GM12801 (cell line): ENCODE results near the gene TSTD2.

Experiments used
- TF ChIP-seq, protein P1 (sequence below): IDR thresholded peaks from one replicate; pipeline ENCODE4 v1.5.1; 2011; ENCODE audit warnings: control low read depth; ENCODE audit not compliant: insufficient read length; ENCODE audit errors: extremely low read depth

Gene TSTD2

DNA sequence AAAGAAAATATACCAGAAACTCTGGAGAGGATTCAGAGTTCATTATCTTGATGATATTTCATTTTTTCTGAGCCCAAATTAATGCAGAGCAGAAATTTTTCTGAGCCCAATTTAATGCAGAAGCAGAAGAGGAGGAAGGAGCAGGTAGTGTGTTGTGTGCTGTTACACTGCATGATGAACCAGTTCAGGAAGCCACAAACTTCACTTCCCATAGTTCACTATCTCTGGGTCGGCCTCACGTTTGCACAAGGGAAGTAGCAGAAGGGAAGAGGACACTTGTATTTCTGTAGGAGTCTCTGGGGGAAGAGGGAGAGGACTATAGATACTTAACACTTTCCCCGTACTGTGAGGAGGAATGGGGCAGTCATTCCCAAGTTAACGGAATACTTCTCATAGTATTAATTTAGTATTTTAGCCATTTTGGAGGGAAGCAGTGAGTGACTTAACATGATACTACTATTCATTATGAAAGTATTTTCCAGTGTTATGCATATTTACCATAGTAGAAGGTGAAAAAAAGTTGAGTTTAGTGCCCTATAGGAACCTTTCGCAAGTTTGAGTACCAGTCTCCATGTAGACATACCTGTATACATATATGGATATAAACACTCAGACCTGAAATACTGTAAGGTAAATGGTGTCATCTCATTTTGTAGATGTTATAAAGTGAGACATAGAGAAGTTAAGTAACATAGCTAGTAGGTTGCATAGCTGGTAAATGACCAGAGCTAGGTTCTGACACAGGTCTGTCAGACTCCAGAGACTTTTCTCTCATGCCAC is 33.9 kb upstream of the TSTD2 start:
- TF ChIP-seq, protein P1, sequence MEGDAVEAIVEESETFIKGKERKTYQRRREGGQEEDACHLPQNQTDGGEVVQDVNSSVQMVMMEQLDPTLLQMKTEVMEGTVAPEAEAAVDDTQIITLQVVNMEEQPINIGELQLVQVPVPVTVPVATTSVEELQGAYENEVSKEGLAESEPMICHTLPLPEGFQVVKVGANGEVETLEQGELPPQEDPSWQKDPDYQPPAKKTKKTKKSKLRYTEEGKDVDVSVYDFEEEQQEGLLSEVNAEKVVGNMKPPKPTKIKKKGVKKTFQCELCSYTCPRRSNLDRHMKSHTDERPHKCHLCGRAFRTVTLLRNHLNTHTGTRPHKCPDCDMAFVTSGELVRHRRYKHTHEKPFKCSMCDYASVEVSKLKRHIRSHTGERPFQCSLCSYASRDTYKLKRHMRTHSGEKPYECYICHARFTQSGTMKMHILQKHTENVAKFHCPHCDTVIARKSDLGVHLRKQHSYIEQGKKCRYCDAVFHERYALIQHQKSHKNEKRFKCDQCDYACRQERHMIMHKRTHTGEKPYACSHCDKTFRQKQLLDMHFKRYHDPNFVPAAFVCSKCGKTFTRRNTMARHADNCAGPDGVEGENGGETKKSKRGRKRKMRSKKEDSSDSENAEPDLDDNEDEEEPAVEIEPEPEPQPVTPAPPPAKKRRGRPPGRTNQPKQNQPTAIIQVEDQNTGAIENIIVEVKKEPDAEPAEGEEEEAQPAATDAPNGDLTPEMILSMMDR, result no peak

DNA sequence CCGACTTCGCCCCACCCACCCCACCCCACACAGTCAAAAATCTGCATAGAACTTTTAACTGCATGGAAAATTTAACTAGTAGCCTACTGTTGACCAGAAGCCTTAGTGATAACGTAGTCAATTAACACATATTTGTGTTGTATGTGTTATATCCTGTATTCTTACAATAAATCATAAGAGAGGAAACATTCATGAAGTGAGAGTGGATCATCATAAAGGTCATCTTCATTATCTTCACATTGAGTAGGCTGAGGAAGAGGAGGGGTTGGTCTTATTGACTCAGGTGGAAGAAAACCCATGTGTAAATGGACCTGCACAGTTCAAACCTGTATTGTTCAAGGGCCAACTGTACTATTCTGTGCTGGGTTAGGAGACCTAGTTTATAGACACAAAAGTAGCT is 32.6 kb upstream of the TSTD2 start:
- TF ChIP-seq, protein P1, result no peak

DNA sequence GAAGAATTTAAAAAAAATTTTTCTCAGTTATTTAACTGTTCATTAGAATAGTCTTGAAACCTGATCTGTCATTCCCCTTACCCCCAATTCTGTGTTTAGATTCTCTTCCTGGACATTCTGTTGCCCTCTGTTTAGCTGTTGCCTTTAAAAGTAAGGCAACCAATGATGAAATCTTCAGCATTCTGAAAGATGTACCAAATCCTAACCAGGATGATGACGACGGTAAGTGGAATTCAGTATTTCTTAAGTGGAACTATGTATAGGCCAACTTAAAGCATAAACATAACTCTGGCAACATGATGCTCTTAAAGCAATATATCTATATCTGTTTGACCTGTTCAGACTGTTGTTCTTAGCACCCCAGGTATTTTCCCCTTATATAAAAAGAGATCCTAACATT is 27.7 kb upstream of the TSTD2 start:
- TF ChIP-seq, protein P1, result no peak

DNA sequence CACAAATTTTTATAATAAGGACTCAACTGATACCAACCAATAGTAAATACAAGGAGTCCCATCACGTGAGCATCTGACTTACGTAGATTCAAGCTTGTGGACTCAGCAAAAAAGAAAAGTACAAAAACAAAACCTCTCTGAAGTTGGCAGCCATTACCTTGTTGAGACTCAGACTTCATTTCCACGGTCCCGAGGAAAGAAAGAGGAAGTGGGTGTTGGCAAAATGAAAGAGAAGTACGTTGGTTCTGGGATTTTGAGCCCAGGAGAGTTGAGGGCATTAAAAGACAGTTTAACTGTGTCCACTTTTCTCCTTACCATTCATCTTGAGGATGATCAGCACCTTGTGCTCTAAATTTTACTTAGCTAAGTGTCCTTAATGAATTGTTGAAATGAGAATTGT is 27.2 kb upstream of the TSTD2 start:
- TF ChIP-seq, protein P1, result no peak

DNA sequence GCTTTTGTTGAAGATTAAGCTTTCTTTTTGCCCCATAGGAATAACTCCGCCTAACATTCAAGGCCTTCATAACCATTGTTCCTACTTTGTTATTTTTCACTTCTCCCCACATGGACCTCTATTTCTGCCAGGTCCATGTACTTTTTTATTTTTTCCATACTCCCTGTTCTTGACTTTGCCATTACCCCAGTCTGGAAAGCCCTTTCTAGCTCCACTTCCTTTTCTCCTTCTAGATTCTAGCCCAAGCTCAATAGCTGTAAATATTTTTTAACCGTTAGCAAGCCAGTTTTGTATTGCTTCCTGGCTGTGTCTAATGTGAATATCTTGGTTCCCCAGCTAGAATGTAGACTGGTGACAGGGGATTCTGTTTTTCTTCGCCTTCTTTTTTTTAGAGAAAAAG is 26.6 kb upstream of the TSTD2 start:
- TF ChIP-seq, protein P1, result no peak

DNA sequence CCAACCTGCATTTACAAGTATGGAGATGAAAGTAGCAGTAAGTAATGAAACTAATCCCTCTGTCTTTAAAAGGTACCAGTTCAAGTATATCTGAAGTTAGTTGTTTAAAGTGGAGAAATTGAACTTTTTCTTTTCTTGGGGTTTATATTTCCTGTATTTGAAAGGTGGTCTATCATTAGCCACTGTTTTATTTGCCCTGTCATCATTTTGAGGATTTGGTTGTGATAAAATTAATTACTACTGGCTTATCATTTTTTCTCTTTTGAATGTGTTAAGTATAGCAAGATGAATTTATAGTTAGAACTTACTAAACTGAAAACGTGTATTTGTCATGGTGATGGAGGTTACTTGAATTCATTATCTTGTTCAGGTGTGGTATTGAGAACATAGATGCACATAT is 25.5 kb upstream of the TSTD2 start:
- TF ChIP-seq, protein P1, result no peak

DNA sequence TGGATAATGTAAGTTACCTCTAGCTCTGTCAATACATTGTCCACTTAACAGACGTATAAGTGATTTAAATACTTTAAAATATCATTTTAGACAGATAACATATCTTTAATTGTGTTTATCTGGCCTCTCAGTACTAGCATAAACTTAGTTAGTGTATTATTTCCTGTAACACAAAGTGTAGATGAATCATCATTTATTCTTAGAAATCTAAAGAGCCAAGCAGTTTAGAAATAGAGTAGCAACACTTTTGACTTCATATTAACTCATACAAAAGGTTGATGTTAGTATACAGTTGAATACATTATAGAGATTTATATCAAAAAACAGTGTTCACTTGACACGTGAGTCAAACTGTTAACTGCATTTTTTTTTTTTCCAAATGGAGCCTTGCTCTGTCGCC is 18.5 kb upstream of the TSTD2 start:
- TF ChIP-seq, protein P1, result no peak

DNA sequence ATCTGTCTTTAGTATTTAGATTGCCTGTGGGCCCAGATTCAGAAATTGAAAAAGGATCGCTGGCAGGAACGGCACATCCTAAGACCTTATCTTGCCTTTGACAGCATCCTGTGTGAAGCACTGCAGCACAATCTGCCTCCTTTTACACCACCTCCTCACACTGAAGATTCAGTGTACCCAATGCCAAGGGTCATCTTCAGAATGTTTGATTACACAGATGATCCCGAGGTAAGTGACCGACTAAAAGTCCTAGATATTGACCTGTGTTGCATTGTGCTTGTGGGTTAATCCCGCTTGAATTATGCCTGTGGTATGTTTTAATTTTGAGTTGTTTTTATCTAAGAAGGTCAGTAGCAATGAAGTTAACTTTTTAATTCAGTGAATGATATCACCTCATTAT is 14.8 kb upstream of the TSTD2 start:
- TF ChIP-seq, protein P1, result no peak
